ENCODE measurements around the gene FMN1. TPM values are rescaled to one million over a fixed set of nuclear protein-coding genes. Genes with fewer than 3 reads are reported as not detected.

Gene FMN1
- total RNA-seq, 4 donors from 2014 or later: 4.3 to 10.1 (median 8.8) TPM

DNA sequence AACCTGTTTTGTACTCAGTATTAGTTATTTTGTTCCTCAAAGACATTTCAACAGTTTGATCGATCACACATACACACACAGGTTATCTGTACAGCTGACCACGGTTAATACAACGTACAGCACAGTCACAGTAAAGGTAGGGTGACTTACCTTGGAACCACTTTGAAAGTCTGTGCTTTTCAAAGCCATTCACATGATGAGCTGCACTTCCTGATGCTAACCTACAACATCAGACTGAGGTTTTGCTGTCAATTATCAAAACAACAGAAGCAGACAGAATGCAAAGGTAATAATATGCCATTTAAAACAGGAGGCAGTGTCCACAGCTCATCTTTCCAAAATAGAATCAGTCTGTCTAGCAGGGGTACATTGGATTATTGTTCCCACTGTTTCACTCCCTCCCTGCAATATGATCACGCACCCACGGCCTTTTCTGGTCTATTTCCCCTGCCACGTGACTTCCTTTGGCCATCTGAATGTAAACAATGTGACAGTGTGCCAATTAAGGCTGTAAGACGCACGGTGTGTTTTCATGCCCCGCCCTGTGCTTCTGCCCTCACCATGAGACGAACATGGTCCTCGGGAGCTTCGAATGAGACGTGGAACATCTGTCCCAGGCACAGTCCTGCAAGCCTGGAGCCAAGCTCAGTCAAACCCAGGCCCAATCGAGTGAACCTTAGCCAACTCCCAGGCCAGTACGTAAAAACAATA lies 102.4 kb downstream of the FMN1 start:
- no peak for DNase-seq
- WGBS, 2 donors: 61 to 70% methylated on average over 10 to 15 of the region's 15 CpGs
- no peak overlapping the region for H3K27ac ChIP-seq

DNA sequence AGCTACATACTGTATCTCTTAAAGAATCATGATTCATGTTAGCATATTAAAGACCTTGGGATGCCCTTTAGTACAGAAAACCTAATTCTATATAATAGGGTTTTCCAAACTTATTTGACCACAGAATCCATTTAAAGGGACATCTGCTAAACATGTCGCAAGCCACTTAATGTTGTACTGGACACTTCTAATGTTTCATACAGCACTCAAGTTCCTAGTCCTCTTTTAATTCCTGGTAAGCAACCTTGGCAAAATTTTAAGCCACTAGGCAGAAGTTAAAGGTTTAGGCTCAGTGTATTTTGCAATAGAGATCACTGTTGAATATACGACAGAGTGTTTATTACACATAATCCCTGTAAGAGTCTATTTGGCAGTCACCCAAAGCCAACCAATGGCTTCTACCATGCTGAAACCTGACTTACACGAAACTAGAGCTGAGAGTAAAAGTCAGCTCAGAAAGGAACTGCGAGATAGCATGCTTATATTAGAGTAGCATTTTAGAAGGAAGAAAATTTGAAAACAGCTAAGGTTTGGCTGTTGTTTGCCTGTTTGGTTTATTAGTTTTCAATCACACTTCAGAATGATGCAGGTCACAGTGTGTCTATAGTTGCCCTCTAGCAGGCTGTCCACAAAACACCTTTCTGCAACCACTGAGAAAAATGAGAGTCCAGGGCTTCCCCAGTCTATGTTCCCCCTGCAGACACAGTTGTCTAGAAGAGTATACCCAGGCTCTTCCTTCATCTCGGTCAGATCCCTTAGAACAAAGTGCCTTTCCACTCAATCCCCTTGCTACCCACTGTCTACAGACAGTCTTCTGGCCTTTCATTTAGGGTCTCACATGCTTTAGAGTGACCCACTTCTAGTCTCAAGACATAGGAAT lies 104.4 kb downstream of the FMN1 start:
- DNase-seq: no peak
- WGBS, 2 donors: 30 to 50% methylated on average over 5 of the region's 5 CpGs
- intact Hi-C loops (cut with DNase I): loop anchor here (10.0 kb wide), 1 partner anchor 45 kb away; no protein-coding TSS in a partner anchor

More for the DNA sequence above, 102.4 kb downstream of the FMN1 start:
- H3K9me3 ChIP-seq: no peaks in the 10 kb centered on the region
- peaks cover 0 to 3% (median 0%) of the 10 kb centered on the region in 4 donors for H3K27me3 ChIP-seq
- H3K4me3 ChIP-seq: no peak overlapping the region
- intact Hi-C loops (cut with DNase I): no loop called here
- H3K4me1 ChIP-seq: peaks cover 9 to 31% (median 16%) of the 10 kb centered on the region in 3 donors
- no peaks in the 10 kb centered on the region for H3K36me3 ChIP-seq
- no peak for TF ChIP-seq POLR2A (IDR thresholded peaks at IDR 0.05)
- TF ChIP-seq, protein P1, sequence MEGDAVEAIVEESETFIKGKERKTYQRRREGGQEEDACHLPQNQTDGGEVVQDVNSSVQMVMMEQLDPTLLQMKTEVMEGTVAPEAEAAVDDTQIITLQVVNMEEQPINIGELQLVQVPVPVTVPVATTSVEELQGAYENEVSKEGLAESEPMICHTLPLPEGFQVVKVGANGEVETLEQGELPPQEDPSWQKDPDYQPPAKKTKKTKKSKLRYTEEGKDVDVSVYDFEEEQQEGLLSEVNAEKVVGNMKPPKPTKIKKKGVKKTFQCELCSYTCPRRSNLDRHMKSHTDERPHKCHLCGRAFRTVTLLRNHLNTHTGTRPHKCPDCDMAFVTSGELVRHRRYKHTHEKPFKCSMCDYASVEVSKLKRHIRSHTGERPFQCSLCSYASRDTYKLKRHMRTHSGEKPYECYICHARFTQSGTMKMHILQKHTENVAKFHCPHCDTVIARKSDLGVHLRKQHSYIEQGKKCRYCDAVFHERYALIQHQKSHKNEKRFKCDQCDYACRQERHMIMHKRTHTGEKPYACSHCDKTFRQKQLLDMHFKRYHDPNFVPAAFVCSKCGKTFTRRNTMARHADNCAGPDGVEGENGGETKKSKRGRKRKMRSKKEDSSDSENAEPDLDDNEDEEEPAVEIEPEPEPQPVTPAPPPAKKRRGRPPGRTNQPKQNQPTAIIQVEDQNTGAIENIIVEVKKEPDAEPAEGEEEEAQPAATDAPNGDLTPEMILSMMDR (IDR thresholded peaks at IDR 0.05): no peak

DNA sequence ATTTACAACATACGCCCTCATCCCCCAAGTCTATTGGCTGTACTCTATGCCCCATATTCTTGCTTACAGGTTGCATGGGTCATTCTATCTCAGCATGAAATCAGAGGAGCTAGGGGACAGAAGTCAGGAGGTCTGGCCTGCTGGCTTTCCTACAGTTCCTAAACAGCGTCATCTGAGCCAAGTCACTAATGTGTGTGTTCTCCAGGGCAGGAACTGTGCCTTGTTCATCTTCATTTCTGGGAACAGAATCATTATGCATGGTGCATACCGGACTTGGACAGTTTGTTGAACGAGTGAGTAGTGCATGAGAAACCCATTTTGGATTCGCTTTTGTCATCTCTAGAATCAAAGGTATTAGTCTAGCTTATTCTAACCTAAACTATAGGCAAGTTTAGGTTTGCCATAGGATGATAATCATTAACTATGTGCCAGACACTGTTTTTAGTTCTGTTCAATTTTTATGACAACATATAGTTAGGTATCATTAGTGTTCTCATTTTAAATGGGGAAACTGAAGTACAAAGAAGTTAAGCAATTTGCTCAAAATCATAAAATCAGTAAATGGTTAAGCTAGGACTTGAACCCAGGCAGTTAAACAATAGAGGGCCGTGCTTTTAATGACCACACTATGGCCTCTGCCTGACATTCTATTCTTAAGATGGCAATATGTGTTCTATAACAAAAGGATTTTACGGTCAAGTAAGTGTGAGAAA lies 105.2 kb downstream of the FMN1 start:
- Histone ChIP-seq H3K27me3 (peaks cover 0 to 3% (median 0%) of the 10 kb centered on the region in 4 donors), H3K4me1 (peaks cover 9 to 35% (median 16%) of the 10 kb centered on the region in 3 donors), H3K9me3 (no peaks in the 10 kb centered on the region), H3K4me3 (no peak overlapping the region), H3K36me3 (no peaks in the 10 kb centered on the region), H3K27ac (no peak overlapping the region)
- intact Hi-C loops (cut with DNase I): loop anchor here (10.0 kb wide), 1 partner anchor 45 kb away; no protein-coding TSS in a partner anchor
- no peak for DNase-seq
- TF ChIP-seq, protein P1 (IDR thresholded peaks at IDR 0.05): no peak
- no peak for TF ChIP-seq POLR2A (IDR thresholded peaks at IDR 0.05)
- WGBS, 2 donors: 49 to 57% methylated on average over 6 to 7 of the region's 7 CpGs

More for the DNA sequence above, 104.4 kb downstream of the FMN1 start:
- Histone ChIP-seq H3K4me3 (no peak overlapping the region), H3K27ac (peak overlapping the region in 1 of 4 donors; percentile 10), H3K27me3 (peaks cover 0 to 3% (median 0%) of the 10 kb centered on the region in 4 donors), H3K4me1 (peaks cover 9 to 35% (median 16%) of the 10 kb centered on the region in 3 donors), H3K36me3 (no peaks in the 10 kb centered on the region), H3K9me3 (no peaks in the 10 kb centered on the region)
- TF ChIP-seq, protein P1 (IDR thresholded peaks at IDR 0.05): no peak
- no peak for TF ChIP-seq POLR2A (IDR thresholded peaks at IDR 0.05)

DNA sequence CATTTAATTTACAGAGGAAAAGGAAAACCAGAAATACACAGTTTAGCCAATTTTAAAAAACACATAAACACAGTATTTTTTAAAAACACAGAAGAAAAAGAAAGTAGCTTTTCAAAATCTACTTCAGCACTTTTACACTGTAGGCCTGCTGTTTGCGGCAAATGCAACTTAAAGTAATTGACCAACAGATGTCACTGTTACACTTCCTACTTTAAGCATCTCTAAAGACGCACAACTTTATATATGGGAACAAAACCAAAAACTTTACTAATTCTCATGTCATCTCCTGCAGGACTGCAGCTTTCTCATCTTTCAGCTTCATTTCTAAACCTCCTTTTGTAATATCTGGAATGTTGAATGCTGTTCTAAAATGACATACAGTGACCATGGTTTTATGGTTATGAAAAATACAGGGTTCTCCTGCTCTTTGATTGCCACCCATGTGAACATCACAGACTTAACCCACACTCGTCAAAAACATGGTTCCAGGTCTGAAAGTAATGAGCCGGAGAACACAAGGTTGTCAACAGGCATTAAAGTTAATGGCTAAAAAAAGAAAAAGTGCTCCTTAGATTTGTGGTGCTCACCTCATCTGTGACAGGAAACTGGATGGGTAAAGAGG lies 107.9 kb downstream of the FMN1 start:
- DNase-seq: no peak
- TF ChIP-seq POLR2A (IDR thresholded peaks at IDR 0.05): no peak
- TF ChIP-seq, protein P1 (IDR thresholded peaks at IDR 0.05): peak in 5 of 6 experiments; percentile 36 to 64 (median 40)
- H3K27ac ChIP-seq: no peak overlapping the region
- no peaks in the 10 kb centered on the region for H3K36me3 ChIP-seq
- H3K27me3 ChIP-seq: peaks cover 0 to 3% (median 0%) of the 10 kb centered on the region in 4 donors
- intact Hi-C loops (cut with DNase I): loop anchor here (10.0 kb wide), 1 partner anchor 48 kb away; no protein-coding TSS in a partner anchor
- H3K4me3 ChIP-seq: no peak overlapping the region
- no peaks in the 10 kb centered on the region for H3K9me3 ChIP-seq
- peaks cover 9 to 33% (median 16%) of the 10 kb centered on the region in 3 donors for H3K4me1 ChIP-seq
- WGBS, 2 donors: 16 to 19% methylated on average over 4 of the region's 4 CpGs

All from esophagus squamous epithelium (tissue), 5 donors.